B cell (primary cell): ENCODE results near the gene B4GALNT1.

ENCODE experiments used
- EZH2 ChIP-seq: IDR thresholded peaks from 2 replicates; pipeline ENCODE4 v1.6.1; 2012; ENCODE audit warnings: borderline replicate concordance, low read depth, mild to moderate bottlenecking, moderate library complexity, low read length; ENCODE audit not compliant: insufficient read depth, poor library complexity, severe bottlenecking
- TF ChIP-seq, protein P1 (sequence below): fragments of 200-600 bp; IDR thresholded peaks from one replicate; pipeline ENCODE4 v1.8.0; 2022; ENCODE audit warnings: antibody characterized with exemption, mild to moderate bottlenecking

DNA sequence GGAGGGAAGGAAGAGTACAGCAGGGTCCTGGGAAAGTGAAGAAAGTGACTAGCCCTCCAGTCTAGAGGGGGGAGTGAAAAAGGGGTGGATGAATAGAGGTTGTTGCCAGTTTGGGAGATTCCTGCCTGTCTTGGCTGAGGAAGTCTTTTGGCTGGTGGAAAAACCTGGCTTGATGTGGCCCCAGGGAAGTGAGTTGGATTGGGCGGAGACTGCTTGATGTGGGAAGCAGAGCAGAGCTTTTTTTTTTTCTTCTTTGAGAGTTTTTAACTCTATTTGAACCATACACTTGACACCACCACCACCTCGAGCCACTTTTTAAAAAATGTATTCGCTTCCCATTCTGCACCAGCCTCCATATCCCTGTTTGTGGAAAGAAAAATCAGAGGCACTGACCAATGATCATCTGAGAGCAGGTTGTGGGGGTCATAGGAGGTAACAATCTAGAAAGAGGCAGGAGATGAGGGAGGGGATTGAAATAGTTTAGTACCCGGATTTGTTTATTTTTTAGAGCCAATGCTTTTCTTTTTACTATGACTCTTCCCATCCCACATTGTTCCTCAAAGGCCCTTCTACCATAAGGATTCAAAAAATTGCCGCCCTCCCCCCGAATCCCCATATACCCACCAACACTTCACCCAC is 29.1 kb downstream of the B4GALNT1 start:
- TF ChIP-seq, protein P1, sequence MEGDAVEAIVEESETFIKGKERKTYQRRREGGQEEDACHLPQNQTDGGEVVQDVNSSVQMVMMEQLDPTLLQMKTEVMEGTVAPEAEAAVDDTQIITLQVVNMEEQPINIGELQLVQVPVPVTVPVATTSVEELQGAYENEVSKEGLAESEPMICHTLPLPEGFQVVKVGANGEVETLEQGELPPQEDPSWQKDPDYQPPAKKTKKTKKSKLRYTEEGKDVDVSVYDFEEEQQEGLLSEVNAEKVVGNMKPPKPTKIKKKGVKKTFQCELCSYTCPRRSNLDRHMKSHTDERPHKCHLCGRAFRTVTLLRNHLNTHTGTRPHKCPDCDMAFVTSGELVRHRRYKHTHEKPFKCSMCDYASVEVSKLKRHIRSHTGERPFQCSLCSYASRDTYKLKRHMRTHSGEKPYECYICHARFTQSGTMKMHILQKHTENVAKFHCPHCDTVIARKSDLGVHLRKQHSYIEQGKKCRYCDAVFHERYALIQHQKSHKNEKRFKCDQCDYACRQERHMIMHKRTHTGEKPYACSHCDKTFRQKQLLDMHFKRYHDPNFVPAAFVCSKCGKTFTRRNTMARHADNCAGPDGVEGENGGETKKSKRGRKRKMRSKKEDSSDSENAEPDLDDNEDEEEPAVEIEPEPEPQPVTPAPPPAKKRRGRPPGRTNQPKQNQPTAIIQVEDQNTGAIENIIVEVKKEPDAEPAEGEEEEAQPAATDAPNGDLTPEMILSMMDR = no peak
- no peak for TF ChIP-seq EZH2
